Upper lobe of right lung (tissue), 1 donor: ENCODE data around the gene PTBP1. TPM values are rescaled to one million over a fixed set of nuclear protein-coding genes. Genes with fewer than 3 reads are reported as not detected.
A peak's percentile ranks its signal among the peaks of the same experiment; 100 is the strongest.

Source experiments
- ATAC-seq: fragments of 200-7000 bp; cut with Tn5 transposase; one replicate; pipeline ENCODE4 v1.9.1; 2020; ENCODE audit warnings: mild to moderate bottlenecking, moderate library complexity
- DNase-seq: peaks from one replicate; pipeline ENCODE4 v3.0.0-alpha.2; 2020
- H3K27ac ChIP-seq: fragments of 200-600 bp; one replicate; pipeline ENCODE4 v1.8.0; 2022
- H3K27me3 ChIP-seq: fragments of 200-600 bp; one replicate; pipeline ENCODE4 v1.8.0; 2022; ENCODE audit warnings: mild to moderate bottlenecking
- H3K36me3 ChIP-seq: fragments of 200-600 bp; one replicate; pipeline ENCODE4 v1.8.0; 2022
- H3K4me1 ChIP-seq: fragments of 200-600 bp; one replicate; pipeline ENCODE4 v1.8.0; 2022
- H3K4me3 ChIP-seq: fragments of 200-600 bp; one replicate; pipeline ENCODE4 v1.8.0; 2022; ENCODE audit warnings: mild to moderate bottlenecking
- H3K9me3 ChIP-seq: fragments of 200-600 bp; one replicate; pipeline ENCODE4 v1.8.0; 2022
- intact Hi-C: fragments of 100-400 bp; cut with DNase I; formaldehyde crosslinking; loops from one replicate; pipeline ENCODE4 v1.11.0; 2022
- total RNA-seq: library from RNA; stranded (reverse); fragmentation: NEBNext Ultra II Directional; extraction: Animal tissue kit (Norgen Biotek cat#: 25700); gene quantifications from one replicate; pipeline ENCODE4 v1.2.1, GENCODE V29; 2021
- TF ChIP-seq, protein P1 (sequence below): fragments of 200-600 bp; IDR thresholded peaks from one replicate; pipeline ENCODE4 v1.8.0; 2022; ENCODE audit warnings: antibody characterized with exemption
- donor health status: DM: no; HTN: yes; CAD: no; lungs with severe emphysema.

The PTBP1 gene
- total RNA-seq, 1 donor from 2014 or later = 245 TPM

DNA sequence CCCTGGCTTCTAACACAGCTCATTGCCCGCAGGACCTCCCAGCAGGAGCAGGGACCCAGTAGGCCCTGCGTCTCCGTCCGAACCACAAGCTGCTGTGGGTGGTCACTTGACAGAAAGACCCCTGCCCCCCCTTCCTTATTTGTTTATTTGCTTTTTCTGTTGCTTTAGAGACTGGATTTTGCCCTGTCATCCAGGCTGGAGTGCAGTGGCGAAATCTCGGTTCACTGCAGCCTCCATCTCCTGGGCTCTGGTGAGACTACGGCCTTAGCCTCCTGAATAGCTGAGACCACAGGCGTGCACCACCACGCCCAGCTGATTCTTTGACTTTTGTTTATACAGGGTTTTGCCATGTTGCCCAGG is 7.6 kb upstream of the PTBP1 start:
- H3K4me3 ChIP-seq = no peak overlapping the region
- TF ChIP-seq, protein P1, sequence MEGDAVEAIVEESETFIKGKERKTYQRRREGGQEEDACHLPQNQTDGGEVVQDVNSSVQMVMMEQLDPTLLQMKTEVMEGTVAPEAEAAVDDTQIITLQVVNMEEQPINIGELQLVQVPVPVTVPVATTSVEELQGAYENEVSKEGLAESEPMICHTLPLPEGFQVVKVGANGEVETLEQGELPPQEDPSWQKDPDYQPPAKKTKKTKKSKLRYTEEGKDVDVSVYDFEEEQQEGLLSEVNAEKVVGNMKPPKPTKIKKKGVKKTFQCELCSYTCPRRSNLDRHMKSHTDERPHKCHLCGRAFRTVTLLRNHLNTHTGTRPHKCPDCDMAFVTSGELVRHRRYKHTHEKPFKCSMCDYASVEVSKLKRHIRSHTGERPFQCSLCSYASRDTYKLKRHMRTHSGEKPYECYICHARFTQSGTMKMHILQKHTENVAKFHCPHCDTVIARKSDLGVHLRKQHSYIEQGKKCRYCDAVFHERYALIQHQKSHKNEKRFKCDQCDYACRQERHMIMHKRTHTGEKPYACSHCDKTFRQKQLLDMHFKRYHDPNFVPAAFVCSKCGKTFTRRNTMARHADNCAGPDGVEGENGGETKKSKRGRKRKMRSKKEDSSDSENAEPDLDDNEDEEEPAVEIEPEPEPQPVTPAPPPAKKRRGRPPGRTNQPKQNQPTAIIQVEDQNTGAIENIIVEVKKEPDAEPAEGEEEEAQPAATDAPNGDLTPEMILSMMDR = no peak
- no peak for DNase-seq
- ATAC-seq = no peak
- no peaks in the 10 kb centered on the region for H3K9me3 ChIP-seq
- H3K27ac ChIP-seq = peak overlapping the region; percentile 76
- peaks cover 15% of the 10 kb centered on the region for H3K4me1 ChIP-seq
- intact Hi-C loops = no loop called here
- H3K27me3 ChIP-seq = no peaks in the 10 kb centered on the region
- H3K36me3 ChIP-seq = no peaks in the 10 kb centered on the region

DNA sequence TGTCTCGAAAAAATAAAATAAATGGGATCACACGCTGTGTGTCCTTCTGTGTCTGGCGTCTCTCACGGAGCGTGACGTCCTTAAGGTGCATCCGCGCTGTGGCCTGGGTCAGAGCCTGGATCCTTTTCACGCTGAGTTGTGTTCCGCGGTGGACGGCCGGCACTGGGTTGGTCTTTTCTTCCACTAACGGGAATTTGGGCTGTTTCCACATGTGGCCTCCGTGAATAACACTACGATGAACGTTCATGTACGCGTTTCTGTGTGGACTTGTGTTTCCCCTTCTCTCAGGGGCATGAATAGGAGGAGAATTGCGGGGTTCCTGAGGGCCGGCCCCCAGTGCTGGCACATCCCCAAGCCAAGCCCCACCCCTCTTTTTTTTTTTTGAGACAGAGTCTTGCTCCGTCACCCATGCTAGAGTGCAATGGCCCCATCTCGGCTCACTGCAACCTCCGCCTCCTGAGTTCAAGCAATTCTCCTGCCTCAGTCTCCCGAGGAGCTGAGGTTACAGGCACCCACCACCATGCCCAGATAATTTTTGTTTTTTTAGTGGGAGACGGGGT is 6.2 kb upstream of the PTBP1 start:
- Histone ChIP-seq H3K36me3 (no peaks in the 10 kb centered on the region), H3K27ac (peak overlapping the region; percentile 24), H3K9me3 (no peaks in the 10 kb centered on the region), H3K4me3 (no peak overlapping the region), H3K4me1 (peaks cover 20% of the 10 kb centered on the region), H3K27me3 (no peaks in the 10 kb centered on the region)
- no peak for DNase-seq
- no peak for ATAC-seq
- intact Hi-C loops = no loop called here
- TF ChIP-seq, protein P1 = no peak

DNA sequence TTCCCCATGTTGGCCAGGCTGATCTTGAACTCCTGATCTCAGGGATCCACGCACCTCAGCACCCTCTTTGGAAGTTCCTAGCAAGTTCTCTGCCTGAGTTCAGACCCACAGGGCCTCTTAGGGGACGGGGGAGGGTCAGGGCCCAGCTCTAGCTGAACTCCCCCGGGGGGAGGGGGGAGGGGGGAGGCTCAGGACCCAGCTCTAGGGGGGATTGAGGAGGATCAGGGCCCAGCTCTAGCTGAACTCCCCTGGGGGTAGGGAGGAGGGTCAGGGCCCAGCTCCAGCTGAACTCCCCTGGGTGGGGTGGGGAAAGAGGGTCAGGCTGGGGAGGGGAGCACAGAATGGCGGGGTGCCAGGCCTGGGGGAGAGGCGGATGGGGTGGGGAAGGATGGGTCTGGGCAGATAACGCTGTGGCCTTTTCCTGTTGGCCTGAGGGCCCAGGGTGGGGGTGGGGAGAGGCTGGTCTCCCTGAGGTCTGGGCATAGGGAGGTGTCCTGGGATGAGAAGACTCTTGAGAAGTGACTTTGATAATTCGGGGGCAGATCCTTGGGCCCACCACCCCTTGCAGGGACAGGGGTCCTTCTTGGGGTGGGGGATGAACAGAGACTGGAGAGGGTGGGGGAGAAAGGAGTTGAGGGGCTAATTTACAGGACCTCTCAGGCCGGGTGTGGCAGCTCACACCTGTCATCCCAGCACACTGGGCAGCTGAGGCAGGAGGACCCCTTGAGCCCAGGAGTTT is 5.5 kb upstream of the PTBP1 start:
- peak; percentile 14 for ATAC-seq
- Histone ChIP-seq H3K4me1 (peaks cover 24% of the 10 kb centered on the region), H3K27ac (peak overlapping the region; percentile 24), H3K9me3 (no peaks in the 10 kb centered on the region), H3K27me3 (no peaks in the 10 kb centered on the region), H3K36me3 (no peaks in the 10 kb centered on the region), H3K4me3 (no peak overlapping the region)
- DNase-seq = no peak
- intact Hi-C loops = no loop called here
- TF ChIP-seq, protein P1 = no peak

DNA sequence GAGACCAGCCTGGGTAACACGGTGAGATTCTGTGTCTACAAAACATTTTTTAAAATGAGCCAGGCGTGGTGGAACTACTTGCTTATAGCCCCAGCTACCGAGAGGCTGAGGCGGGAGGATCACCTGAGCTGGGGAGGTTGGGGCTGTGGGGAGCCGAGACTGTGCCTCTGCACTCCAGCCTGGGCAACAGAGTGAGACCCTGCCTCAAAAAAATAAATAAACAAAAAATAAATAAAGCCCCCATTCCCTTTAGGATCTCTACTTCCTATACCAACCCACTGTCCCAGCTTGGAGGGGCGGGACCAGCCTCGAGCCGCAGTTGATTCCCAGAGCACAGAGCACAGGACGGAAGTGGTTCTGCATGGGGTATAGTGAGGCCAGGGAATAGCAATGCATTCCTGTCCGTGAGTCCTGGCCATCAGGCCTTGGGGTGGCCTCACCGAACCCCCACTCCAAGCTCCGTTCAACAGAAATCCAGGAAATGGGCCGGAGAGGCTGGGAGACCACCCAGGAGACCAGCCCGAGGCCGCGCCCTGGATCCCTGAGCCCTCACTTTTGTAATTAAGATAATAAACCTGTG is 4.9 kb upstream of the PTBP1 start:
- TF ChIP-seq, protein P1 = no peak
- peaks cover 24% of the 10 kb centered on the region for H3K4me1 ChIP-seq
- H3K36me3 ChIP-seq = no peaks in the 10 kb centered on the region
- no peak overlapping the region for H3K4me3 ChIP-seq
- intact Hi-C loops = no loop called here
- H3K27me3 ChIP-seq = no peaks in the 10 kb centered on the region
- ATAC-seq (no peak), DNase-seq (no peak)
- no peaks in the 10 kb centered on the region for H3K9me3 ChIP-seq
- H3K27ac ChIP-seq = peak overlapping the region; percentile 7

DNA sequence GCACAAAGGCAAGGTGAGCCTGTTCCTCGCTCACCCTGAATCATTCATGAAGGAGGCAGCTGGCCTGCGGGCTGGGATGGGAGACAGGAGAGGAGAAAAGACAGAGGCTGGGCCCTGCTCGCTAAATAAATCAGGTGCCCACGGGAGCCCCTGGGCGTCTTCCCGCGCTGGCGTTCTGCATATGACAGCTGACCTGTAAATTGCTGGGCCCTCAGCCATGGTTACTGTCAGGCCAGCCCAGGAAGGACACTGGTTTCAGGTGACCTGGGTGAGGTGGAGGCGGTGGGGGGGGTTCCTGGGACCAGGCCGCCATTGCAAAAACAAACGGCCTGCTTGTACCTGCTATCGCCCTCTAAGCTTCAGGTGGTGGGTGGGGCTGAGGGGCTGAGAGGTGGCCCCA is 3.4 kb upstream of the PTBP1 start:
- Histone ChIP-seq H3K36me3 (no peaks in the 10 kb centered on the region), H3K4me1 (peaks cover 19% of the 10 kb centered on the region), H3K27me3 (no peaks in the 10 kb centered on the region), H3K9me3 (no peaks in the 10 kb centered on the region), H3K4me3 (no peak overlapping the region), H3K27ac (no peak overlapping the region)
- DNase-seq (no peak), ATAC-seq (no peak)
- TF ChIP-seq, protein P1 = no peak
- intact Hi-C loops = no loop called here
